Measurements from ENCODE around the gene CPNE2.

Gene CPNE2

DNA sequence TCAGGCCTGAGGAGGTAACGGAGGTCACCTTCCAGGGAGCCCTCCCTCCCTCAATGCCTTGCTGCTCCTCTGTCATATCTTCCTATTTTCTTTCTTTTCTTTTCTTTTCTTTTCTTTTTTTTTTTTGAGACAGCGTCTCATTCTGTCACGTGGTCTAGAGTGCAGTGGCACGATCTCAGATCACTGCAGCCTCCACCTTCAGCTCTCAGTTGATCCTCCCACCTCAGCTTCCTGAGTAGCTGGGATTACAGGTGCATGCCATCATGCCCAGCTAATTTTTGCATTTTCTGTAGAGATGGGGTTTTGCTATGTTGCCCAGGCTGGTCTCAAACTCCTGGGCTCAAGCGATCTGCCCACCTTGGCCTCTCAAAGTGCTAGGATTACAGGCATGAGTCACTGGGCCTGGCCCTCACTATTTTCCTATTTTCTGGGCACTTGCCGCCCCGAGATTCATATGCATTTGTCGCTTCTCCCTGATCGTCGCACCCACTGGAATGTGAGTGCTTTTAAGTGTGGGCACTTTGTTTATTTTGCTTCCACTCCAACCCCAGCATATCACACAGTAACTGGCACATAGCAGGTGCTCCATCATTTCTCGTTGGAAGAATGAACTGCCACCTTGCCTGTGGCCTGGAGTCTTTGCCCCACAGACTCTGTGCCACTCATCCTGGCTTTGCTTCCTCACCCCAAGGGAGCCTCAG lies 31.7 kb downstream of the CPNE2 start:
- no peak for DNase-seq (ENCODE audit: low read depth)

DNA sequence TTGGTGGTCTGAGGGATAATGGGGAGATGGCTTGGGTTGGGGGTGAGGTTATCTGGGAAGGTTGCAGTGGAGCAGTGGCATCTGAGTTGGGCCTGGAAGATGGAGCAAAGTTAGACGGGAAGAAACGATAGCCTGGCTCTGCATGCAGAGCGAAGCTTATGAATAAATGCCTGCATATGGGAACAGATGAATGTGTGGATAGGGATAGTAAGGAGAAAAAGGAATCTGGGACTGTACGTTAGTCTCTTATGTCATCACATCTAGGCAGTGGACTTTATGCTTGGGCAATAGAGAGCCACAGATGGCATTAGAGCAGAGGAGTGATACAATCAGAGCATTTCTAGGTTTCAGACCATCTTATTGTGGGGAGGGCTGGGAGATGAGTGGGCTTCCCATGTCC lies 33.0 kb downstream of the CPNE2 start:
- DNase-seq (ENCODE audit: low read depth), result no peak

DNA sequence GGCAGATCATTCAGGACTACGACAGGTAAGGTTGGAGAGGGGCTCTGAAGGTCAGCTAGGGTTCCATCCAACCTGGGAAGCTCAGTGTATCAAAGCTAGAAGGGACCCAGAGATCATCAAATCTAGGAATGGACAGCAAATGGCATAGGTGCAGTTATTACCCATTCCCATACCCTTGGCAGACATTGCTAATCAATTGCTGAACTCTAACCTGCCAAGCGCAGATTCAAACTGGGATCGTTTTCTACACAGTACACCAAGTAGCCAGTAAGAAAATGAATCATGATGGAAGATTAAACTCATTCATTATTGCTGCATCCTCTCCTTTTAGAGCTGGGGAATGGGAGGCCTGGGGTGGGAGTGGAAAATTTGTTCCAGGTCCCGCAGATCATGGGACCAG lies 33.6 kb downstream of the CPNE2 start:
- no peak for DNase-seq (ENCODE audit: low read depth)

DNA sequence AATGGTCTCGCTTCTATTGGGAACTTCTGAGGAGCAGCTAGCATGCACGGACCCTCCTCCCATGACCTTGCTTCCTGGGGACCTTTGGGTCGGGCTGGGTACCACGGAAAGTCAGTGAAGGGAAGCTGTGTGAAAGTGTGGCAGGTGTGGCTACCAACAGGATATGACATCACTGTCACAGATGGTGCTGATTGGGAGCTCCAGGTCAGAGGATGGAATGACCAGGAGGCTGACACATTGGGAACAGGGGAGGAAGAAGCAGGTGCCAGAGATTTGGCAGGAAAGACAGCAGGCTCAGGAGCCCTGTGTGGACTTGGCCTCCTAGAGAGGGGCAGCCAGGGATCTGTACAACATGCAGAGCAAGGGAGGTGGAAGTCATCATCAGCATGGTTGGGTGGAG lies 34.0 kb downstream of the CPNE2 start:
- DNase-seq (ENCODE audit: low read depth), result no peak

DNA sequence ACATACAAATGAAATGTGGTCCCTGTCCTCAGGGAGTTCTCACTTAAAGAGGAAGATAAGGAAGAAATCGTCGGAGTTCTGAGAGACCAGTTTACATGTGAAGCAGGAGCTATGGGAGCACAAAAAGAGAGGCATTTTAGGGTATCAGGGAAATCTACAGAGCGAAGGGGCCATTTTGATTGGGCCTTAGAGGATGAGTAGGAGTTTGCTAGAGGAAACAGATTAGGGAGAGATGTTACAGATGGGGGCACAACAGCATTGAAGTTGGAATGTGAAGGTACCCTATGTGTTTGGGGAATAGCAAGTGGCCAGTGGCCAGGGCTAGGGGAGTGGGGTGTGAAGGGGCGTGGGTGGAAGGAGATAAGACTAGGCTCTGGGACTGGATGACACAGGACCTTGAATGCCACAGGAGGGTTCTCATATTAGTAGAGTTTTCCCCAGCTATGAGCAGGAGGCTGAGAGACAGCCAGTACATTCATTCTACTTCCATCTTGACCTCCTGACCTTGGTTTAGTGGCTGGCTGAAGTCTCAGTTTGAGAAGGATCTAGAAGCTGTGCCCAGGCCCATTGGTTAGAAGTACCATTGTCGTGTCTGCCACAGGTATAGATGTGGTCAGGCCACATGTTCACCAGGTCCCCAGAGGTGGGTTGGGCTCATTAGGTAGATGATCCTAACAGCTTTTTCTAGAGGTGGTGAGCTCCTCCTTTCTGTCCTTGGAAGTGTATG lies 34.8 kb downstream of the CPNE2 start:
- DNase-seq (ENCODE audit: low read depth), result no peak

DNA sequence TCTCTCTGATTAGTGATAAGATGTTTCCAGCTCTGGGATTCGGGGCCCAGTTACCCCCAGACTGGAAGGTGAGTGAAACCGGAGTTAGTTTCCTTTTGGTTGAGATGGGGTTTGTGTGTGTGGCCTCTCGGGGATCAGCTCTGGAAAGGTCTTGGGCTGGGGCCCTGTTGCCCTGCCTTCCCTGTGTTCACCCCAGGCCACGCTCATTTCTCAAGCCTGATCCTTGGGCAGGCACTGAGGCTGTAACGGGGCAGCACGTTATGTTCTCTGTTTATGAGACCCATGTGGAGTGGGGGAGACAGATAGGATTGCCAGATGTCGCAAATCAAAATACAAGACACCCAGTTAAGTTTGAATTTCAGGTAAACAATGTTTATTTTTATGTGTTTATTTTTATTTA lies 35.5 kb downstream of the CPNE2 start:
- DNase-seq (ENCODE audit: low read depth), result no peak

DNA sequence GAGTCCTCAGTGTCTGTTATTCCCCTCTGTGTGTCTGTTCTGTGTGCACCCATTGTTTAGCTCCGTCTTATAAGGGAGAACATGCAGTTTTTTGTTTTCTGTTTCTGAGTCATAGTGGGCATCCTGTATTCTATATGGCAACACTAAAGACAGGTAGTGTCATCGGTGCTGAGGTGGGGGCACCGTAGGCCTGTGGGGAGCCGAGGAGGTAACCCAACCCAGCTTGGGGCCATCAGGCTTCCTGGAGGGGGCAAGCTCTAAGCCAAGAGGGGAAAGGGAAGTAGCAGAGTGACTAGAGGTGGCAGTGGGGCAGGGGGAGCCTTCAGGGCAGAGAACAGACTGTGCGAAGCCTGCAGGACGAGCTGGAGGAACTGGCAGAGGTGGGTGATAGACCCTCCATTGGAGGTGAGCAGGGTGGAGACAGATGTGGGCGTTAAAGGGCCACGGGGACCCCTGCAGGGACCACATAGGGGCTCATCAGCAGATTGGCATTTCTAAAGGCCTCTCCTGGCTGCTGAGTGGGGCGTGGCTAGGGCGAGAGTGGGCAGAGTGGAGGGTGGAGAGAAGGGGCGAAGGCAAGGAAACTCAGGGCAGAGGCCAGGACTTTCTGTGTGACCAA lies 36.5 kb downstream of the CPNE2 start:
- DNase-seq (ENCODE audit: low read depth), result peak; percentile 30

DNA sequence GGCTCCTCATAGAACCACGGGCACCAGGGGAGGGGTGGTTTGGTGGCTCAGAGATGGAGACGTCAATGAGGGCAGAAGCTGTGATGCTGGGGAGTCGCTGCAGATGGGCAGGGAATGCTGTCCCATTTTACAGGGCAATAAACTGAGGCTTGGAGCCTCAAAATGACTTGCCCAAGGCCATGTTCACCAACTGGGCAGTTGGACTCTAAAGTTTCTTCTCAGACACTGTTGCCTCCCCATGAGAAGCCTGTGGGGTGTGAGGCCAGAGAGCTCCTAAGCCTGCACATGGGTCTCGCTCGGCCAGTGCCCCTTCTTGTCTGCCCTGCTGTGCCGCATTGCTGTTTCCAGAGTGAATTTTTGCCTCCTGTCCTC lies 38.6 kb downstream of the CPNE2 start:
- DNase-seq (ENCODE audit: low read depth), result no peak

DNA sequence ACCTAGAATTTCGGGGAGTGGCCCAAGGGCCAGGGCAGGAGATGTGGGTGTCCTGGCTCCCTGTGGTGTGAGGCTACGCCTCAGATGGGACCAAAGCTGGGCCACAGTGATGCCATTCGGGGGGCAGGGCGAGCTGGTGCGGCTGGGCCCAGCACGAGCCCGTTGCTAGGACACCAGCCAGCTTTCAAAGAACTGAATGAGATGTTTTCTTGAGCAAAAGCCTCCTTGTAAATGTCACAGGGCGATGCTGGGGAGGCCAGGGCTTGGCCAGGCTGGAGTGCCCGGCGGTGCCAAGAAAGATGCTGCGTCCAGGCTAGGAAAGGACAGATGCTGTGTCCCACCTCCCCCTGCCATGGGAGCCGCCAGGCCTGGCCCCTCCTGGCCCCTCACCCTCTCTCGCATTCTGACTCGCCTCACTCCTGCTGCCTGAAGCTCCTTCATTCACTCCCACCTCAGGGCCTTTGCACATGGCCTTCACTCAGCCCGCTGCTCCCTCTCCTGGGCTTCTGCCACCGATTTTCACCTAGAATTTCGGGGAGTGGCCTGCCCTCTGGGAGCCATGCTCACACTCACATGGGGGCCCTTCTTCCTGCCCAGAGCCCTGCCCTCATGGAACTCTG lies 39.1 kb downstream of the CPNE2 start:
- DNase-seq (ENCODE audit: low read depth), result no peak

DNA sequence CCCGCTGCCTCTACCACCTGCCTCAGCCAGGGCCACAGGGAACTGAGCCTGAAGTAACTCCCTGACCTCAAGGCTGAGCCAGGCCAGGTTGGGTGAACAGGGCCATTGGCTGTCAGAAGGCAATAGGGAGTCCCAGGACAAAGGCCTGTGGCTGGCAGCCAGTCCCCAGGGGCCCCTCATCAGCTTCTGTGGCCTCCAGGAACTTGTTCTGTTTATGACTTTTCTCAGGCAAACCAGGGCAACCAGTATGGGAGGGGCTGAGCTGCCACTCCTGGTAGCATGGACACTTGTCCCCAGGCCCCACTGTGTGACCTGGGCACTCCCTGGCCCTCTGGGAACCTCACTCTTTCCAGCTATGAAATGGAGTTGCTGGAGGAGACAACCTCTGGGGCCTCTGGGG lies 40.1 kb downstream of the CPNE2 start:
- no peak for DNase-seq (ENCODE audit: low read depth)

DNA sequence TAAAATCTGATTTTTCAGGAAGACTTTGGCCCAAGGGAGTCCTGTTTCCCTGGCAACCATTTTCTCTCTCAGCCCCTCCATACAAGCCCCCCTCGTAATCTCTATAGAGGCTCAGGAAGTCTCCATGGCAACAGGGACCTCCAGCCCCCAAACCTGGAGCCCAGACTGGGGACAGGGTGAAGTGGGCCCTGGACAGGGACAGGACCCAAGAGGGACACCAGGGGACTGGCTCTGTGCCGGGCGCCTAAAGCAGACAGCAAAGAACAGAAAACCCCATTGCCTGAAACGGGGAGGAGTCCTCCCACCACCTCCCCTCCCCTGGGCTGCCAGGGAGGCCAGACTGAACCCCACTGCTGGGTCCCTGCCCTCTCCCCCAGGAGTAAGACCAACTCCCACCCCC lies 40.6 kb downstream of the CPNE2 start:
- no peak for DNase-seq (ENCODE audit: low read depth)

DNA sequence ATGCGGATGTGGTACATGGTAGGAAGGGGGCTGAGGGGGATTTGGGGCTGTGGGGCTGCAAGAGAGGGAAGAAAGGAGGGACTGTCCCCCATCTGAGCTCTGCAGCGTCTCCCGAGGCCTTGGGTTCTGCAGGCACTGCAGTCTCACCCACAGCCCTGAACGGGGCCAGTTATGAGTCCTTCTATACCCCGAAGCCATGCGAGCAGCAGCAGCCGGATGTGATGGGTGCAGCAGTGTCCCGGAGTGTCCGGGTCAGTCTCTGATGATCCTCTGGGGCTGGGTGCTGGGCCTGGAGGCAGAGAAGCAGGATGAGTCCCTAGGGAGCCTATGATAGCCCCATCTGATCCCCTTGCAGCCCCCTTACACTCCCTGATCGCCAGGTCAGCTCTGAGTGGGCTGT lies 41.5 kb downstream of the CPNE2 start:
- DNase-seq (ENCODE audit: low read depth), result no peak

DNA sequence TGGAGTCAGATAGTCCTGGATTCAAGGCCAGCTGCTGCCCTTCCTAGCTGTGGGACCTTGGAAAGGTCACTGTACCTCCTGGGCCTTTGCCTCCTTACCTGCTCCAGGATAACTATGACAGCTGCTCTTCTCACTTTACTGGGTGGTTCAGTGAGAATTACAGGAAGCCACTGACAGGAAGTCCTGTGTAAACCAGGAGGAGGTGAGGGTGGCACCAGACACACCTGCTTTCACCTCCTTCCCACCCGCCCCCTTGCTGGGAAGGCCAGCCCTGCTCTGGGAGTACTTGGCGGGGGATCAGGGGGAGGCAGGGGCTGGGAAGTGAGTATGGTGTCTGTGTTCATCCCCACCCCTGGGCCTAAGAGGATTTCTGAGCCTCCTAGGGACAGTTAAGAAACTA lies 42.6 kb downstream of the CPNE2 start:
- DNase-seq (ENCODE audit: low read depth), result no peak

DNA sequence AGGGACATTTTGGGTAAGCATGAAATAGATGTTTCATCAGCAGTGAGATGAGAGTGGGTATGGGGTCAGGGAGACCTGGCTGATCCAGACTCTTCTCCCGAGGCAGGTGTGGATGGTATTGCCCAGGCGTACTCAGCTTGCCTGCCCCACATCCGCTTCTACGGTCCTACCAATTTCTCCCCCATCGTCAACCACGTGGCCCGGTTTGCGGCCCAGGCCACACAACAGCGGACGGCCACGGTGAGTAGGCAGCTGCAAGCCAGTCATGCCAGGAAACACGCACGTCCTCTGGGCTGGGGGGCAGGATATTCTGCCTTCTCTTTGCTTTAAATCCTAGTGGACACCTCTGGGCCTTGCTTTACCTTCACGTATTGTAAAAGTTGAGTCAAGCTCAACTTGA lies 44.7 kb downstream of the CPNE2 start:
- DNase-seq (ENCODE audit: low read depth), result no peak

DNA sequence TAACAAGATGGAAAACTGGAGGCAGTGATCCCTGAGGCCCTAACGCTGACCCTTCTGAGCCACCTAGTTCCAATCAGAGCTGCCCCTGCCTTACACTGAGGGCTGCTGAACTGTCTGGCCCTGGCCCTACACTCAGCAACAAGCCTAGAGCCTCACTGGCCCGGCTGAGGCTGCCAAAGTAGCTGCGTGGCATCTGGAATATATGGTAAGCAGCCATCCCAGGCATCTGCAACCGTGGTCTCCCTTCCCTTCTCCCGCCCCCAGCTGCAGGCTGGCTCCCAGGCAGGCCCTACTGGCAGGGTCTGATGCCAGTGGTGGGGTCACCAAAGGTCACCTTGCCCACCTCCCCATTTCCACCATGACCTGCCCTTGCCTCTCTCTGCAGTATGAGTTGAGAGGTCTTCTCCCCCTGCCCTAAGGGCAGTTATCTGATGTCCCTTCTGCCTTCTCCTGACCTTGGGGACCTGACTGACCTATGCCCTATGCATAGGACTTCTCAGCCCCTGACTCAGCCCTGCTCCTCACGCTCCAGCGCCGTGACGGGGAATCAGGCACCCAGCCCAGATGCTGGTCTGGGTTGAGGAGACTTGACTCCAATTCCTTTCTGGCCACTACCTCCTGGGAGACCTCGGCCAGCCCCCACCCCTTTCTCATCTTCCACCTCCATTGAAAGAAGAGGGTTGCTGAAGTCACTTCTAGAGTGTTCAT lies 45.3 kb downstream of the CPNE2 start:
- DNase-seq (ENCODE audit: low read depth), result no peak

DNA sequence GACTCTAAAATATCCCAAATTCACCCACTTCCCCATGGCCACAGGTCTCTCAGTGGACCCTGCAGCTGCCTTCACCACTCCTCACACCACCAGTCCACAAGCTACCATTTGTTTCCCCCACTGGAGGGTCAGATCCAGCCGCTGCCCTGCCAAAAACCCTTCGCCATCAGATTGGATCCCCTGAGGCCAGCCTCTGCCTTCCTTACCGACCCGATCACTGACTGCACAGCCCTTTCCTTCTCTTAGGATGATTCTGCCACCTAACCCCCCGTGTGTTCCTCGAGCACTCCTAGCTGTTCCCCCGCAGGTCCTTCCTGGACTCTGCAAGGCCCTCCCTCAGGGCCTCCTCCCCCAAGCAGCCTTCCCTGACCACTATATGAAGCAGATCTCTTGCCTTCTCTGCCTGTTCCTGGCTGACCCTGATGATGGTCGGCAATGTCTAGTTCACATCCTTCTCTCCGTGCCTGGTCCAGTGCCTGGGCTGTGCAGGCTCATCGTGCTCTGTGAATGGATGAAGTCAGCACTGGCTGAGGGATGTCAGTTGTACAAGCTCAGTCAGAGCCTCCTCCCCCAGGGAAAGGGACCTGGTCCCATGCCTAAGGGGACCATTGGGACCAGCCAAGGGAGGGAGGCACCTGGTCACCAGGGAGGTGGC lies 46.0 kb downstream of the CPNE2 start:
- no peak for DNase-seq (ENCODE audit: low read depth)

DNA sequence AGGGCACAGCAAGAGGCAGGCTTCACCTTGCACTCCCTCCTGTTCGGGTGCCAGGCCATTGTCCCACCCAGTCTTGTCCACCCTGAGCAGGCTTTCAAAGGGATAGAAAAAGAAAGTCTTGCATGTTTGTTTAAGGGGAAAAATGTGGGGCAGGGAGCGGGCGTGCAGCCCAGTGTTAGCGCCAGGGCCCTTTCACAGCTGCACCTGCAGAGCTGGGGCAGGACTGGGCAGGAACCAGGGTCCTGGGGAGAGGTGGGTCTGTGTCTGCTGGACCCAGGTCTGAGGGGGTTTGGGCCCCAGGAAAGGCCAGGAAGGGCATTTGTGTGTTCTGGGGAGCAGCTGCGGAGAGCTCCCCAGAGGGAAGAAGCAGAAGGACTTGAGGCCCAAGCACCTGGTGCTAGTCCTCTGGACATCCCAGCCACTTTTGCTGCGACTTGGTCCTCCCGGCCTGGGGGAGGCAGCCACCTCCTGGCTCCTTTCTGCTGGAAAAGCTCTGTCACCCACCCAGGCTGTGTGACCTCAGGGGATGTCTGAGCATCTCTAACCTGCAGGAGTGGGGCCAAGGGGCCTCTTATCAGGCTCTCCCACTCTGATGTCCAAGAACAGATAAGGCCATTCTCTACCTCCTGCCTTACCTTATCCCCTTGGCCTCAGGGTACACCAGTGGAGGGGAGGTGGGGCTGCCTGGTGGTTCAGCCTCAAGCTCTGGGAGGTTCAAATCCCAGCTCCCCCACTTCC lies 48.7 kb downstream of the CPNE2 start:
- DNase-seq (ENCODE audit: low read depth), result no peak

DNA sequence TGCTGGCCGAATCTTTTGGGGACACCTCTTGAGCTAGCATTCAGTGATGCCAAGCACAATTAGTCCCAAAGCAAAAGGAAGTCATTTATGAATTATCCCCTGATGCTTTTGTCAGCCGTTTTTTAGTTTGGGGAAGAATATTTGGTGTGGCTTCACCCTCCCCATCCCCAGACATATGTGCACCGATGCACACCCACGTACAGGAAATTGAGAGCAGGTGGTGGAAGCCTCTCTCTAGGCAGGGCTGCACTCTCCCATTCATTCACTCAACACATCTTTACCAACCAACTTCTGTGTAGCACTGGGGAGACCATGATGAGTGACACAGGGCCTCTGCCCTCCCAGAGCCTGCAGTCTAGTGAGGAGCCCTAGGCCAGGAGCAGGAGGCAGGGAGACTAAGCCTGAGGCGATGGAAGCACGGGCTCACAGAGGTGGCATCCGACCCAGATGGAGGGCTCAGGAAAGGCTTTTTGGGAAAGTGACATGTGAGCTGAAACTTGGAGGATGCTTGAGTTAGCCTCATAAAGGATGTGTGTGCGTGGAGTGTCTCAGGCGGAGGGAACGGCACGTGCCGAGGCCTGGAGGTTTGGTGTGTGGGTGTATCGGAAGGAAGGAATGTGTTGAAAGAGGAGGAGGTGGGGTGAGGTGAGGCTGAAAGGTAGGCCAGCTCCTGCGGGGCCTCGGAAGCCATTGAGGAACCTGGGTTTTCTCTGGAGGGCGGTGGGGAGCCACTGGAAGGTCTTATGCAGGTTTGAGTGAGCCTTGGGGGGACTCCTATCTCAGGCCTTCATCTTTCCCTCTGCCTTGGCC lies 49.6 kb downstream of the CPNE2 start:
- no peak for DNase-seq (ENCODE audit: low read depth)

DNA sequence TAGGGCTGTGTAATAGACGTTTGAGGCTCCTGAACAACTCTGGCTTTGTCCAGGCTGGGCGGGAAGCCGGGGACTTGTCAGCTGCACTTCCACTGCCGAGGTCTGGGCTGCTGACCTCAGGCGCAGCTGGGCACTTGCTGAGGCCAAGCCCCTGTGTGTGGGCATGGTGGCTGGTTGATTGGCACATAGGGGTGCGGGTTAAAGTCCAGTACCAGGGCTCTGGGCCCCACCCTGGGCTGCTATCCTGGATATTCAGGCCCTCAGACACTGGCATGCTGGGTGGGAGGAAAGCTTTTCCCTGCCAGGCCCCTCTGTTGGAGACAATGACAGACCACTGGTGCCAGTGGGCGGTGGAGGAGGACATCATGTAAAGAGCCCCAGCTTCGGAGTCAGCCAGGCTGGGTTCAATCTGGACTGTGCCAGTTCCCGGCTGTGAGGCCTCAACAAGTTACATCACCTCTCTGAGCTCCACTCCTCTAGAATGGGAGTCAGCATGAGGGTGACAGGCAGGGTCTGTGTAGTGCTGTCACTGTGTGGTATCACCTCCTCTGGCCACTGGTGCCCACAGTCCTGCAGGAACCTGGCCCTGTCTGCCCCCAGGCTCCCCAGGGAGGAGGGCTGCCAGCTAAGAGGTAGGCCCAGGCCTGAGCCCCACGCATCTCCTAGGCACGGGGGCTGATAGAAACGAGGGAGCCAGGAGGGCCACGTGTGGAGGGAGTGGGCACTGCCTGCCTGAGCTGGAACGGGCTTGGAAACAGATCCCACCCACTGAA lies 51.0 kb downstream of the CPNE2 start:
- no peak for DNase-seq (ENCODE audit: low read depth)

DNA sequence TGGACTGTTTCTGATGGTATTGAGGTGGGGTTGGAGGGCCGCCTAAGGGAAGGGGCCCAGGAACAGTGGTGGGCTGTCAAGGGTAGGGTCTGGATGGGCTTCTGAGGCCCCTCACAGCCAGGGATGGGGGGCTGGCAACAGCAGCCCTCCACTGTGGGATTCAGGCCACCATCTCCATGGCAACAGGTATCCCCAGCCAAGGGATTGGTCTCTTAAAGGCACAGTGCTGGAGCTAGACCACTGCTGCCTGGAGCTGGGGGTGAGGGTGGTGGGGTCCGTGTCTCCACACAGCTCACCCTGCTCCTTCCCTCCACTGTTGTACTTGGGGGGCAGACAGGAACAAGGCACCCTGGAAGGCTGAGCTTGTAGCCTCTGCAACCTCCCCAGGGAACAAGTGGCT lies 51.6 kb downstream of the CPNE2 start:
- no peak for DNase-seq (ENCODE audit: low read depth)

Data from activated T-cell treated with anti-CD3 and anti-CD28 coated beads for 1 hour (primary cell).